ENCODE data around the gene MRPL37.

Gene MRPL37

GRCh38 chr1:54199765-54200518 is at the start of gene MRPL37, which contains the start of gene CYB5RL:
Gene MRPL37 (plus strand): TSS chr1:54200167. CDS start chr1:54200244, 77 bp downstream.
Gene CYB5RL (minus strand): TSS chr1:54200030. CDS start chr1:54195616, 4,414 bp downstream.
- Histone ChIP-seq H3K4me1 (ENCODE audit: control insufficient read depth, low read depth, low read length) (peaks cover 6% of the 10 kb centered on the region), H3K27ac (ENCODE audit: low read length) (no peak within 1 kb of the TSS), H3K36me3 (ENCODE audit: control insufficient read depth, low read depth, low read length) (peaks cover 16% of the 10 kb centered on the region), H3K4me3 (ENCODE audit: low read length) (peak within 1 kb of the TSS; percentile 95), H3K27me3 (ENCODE audit: control insufficient read depth, insufficient read depth, low read length) (peaks cover 6% of the 10 kb centered on the region), H3K9ac (ENCODE audit: low read length) (peak within 1 kb of the TSS; percentile 94), H3K9me3 (ENCODE audit: control insufficient read depth, low read depth, low read length) (no peaks in the 10 kb centered on the region)

GRCh38 chr1:54151013-54151412 is 49.0 kb upstream of the MRPL37 start:
- H3K4me3 ChIP-seq (ENCODE audit: low read length): no peak overlapping the region
- H3K36me3 ChIP-seq (ENCODE audit: control insufficient read depth, low read depth, low read length): no peaks in the 10 kb centered on the region
- H3K4me1 ChIP-seq (ENCODE audit: control insufficient read depth, low read depth, low read length): peaks cover 10% of the 10 kb centered on the region
- no peak overlapping the region for H3K27ac ChIP-seq (ENCODE audit: low read length)
- no peaks in the 10 kb centered on the region for H3K9me3 ChIP-seq (ENCODE audit: control insufficient read depth, low read depth, low read length)
- H3K27me3 ChIP-seq (ENCODE audit: control insufficient read depth, insufficient read depth, low read length): no peaks in the 10 kb centered on the region
- H3K9ac ChIP-seq (ENCODE audit: low read length): no peak overlapping the region

DNA sequence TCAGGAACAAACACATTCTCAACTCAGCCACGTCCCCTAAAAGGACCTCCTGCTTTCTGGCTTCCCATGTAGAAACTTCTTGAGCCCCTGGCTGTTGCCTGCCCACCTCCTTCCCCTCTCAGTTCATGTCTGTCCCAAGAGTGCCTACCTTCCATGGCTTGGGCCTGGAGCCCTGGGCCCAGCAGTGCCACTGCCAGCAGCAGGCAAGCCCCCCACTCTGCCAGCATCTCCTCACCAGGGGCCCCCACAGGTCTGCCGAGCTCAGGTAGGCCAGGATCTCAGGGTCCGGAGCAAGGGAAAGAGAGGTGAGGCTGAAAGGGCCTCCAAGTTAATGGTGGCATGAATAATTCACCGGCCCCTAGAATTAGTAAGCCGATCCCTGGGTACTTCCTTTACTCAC is 47.3 kb upstream of the MRPL37 start, which contains the start of gene CDCP2:
Gene CDCP2 (minus strand): TSS at position 305 of the 400 bp plus-strand sequence. CDS start 78 bp downstream, at position 227.
- H3K9ac ChIP-seq (ENCODE audit: low read length): no peak within 1 kb of the TSS
- H3K36me3 ChIP-seq (ENCODE audit: control insufficient read depth, low read depth, low read length): no peaks in the 10 kb centered on the region
- no peaks in the 10 kb centered on the region for H3K27me3 ChIP-seq (ENCODE audit: control insufficient read depth, insufficient read depth, low read length)
- H3K4me3 ChIP-seq (ENCODE audit: low read length): no peak within 1 kb of the TSS
- peaks cover 10% of the 10 kb centered on the region for H3K4me1 ChIP-seq (ENCODE audit: control insufficient read depth, low read depth, low read length)
- no peaks in the 10 kb centered on the region for H3K9me3 ChIP-seq (ENCODE audit: control insufficient read depth, low read depth, low read length)
- H3K27ac ChIP-seq (ENCODE audit: low read length): no peak within 1 kb of the TSS

GRCh38 chr1:54153535-54154439 is 46.2 kb upstream of the MRPL37 start:
- Histone ChIP-seq H3K4me1 (ENCODE audit: control insufficient read depth, low read depth, low read length) (peaks cover 10% of the 10 kb centered on the region), H3K4me3 (ENCODE audit: low read length) (no peak overlapping the region), H3K27me3 (ENCODE audit: control insufficient read depth, insufficient read depth, low read length) (no peaks in the 10 kb centered on the region), H3K27ac (ENCODE audit: low read length) (no peak overlapping the region), H3K36me3 (ENCODE audit: control insufficient read depth, low read depth, low read length) (no peaks in the 10 kb centered on the region), H3K9ac (ENCODE audit: low read length) (no peak overlapping the region), H3K9me3 (ENCODE audit: control insufficient read depth, low read depth, low read length) (no peaks in the 10 kb centered on the region)

DNA sequence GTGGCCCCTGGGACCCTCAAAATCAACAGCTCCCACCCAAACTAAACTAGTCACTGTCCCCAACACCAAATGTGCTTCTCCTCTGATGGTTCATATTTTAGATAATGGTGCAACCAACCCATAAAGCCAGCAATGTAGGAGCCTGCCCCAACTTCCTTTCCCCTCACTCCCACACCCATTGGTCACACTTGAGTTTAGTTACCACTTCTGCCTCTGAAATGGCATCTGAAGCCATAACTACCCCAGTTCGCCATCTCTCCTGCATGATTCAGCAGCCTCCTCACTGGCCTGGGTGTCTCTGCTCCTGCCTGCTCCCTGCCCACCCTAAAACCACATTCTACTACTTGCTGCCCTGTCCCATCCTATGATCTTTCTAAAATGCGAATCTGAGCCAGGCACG is 43.8 kb upstream of the MRPL37 start:
- H3K27ac ChIP-seq (ENCODE audit: low read length): no peak overlapping the region
- H3K4me1 ChIP-seq (ENCODE audit: control insufficient read depth, low read depth, low read length): peaks cover 10% of the 10 kb centered on the region
- H3K4me3 ChIP-seq (ENCODE audit: low read length): no peak overlapping the region
- no peaks in the 10 kb centered on the region for H3K9me3 ChIP-seq (ENCODE audit: control insufficient read depth, low read depth, low read length)
- H3K36me3 ChIP-seq (ENCODE audit: control insufficient read depth, low read depth, low read length): no peaks in the 10 kb centered on the region
- H3K27me3 ChIP-seq (ENCODE audit: control insufficient read depth, insufficient read depth, low read length): no peaks in the 10 kb centered on the region
- H3K9ac ChIP-seq (ENCODE audit: low read length): no peak overlapping the region

DNA sequence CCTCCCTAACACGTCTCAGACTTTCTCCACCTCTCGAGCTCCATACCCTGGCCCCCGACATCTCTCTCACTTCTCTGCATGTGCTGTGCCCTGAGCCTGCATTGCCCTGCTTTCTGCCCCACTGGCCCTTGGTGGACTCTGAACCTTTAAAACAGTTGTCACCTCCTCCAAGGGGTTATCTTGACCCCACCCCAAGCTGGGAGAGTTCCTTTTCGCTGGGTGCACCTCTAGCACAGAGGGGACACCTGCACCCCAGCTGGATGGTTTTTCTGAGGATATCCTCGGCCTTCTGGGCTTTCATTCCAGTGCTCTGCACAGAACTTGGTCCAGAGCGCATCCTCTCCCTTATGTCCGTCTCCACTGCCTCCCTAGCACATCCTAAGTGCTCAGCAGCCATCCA is 43.0 kb upstream of the MRPL37 start:
- H3K4me3 ChIP-seq (ENCODE audit: low read length): no peak overlapping the region

DNA sequence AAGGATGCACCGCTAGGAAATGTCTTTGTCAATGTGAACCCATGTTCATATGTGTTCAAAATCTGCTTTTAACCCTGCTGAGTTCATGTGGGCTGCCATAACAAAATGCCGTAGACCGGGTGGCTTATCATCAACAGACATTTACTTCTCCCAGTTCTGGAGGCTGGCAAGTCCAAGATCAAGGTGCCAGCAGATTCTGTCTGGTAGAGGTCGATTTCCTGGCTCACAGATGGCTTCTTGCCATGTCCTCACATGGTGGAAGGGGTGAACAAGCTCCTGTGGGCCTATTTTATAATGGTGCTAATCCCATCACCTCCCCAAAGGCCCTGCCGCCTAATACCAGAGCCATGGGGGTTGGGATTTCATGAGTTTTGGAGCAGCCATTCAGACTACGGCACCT is 42.6 kb upstream of the MRPL37 start:
- Histone ChIP-seq H3K36me3 (ENCODE audit: control insufficient read depth, low read depth, low read length) (no peaks in the 10 kb centered on the region), H3K4me1 (ENCODE audit: control insufficient read depth, low read depth, low read length) (peaks cover 10% of the 10 kb centered on the region), H3K27ac (ENCODE audit: low read length) (no peak overlapping the region), H3K4me3 (ENCODE audit: low read length) (no peak overlapping the region), H3K9ac (ENCODE audit: low read length) (no peak overlapping the region), H3K27me3 (ENCODE audit: control insufficient read depth, insufficient read depth, low read length) (no peaks in the 10 kb centered on the region), H3K9me3 (ENCODE audit: control insufficient read depth, low read depth, low read length) (no peaks in the 10 kb centered on the region)

More for the DNA sequence above, 43.0 kb upstream of the MRPL37 start:
- H3K27me3 ChIP-seq (ENCODE audit: control insufficient read depth, insufficient read depth, low read length): no peaks in the 10 kb centered on the region
- H3K9ac ChIP-seq (ENCODE audit: low read length): no peak overlapping the region
- H3K27ac ChIP-seq (ENCODE audit: low read length): no peak overlapping the region
- H3K9me3 ChIP-seq (ENCODE audit: control insufficient read depth, low read depth, low read length): no peaks in the 10 kb centered on the region
- H3K36me3 ChIP-seq (ENCODE audit: control insufficient read depth, low read depth, low read length): no peaks in the 10 kb centered on the region
- peaks cover 10% of the 10 kb centered on the region for H3K4me1 ChIP-seq (ENCODE audit: control insufficient read depth, low read depth, low read length)

GRCh38 chr1:54158071-54158470 is 41.9 kb upstream of the MRPL37 start:
- Histone ChIP-seq H3K36me3 (ENCODE audit: control insufficient read depth, low read depth, low read length) (no peaks in the 10 kb centered on the region), H3K9me3 (ENCODE audit: control insufficient read depth, low read depth, low read length) (no peaks in the 10 kb centered on the region), H3K4me1 (ENCODE audit: control insufficient read depth, low read depth, low read length) (peaks cover 10% of the 10 kb centered on the region), H3K9ac (ENCODE audit: low read length) (no peak overlapping the region), H3K4me3 (ENCODE audit: low read length) (no peak overlapping the region), H3K27ac (ENCODE audit: low read length) (no peak overlapping the region), H3K27me3 (ENCODE audit: control insufficient read depth, insufficient read depth, low read length) (no peaks in the 10 kb centered on the region)

- H3K36me3 ChIP-seq (ENCODE audit: control insufficient read depth, low read depth, low read length): no peaks in the 10 kb centered on the region
- H3K9me3 ChIP-seq (ENCODE audit: control insufficient read depth, low read depth, low read length): no peaks in the 10 kb centered on the region
- no peak overlapping the region for H3K27ac ChIP-seq (ENCODE audit: low read length)
- no peaks in the 10 kb centered on the region for H3K4me1 ChIP-seq (ENCODE audit: control insufficient read depth, low read depth, low read length)
- H3K9ac ChIP-seq (ENCODE audit: low read length): no peak overlapping the region
- H3K4me3 ChIP-seq (ENCODE audit: low read length): no peak overlapping the region
- no peaks in the 10 kb centered on the region for H3K27me3 ChIP-seq (ENCODE audit: control insufficient read depth, insufficient read depth, low read length)
These were observed 40.1 kb upstream of the MRPL37 start for GRCh38 chr1:54159733-54160316.

DNA sequence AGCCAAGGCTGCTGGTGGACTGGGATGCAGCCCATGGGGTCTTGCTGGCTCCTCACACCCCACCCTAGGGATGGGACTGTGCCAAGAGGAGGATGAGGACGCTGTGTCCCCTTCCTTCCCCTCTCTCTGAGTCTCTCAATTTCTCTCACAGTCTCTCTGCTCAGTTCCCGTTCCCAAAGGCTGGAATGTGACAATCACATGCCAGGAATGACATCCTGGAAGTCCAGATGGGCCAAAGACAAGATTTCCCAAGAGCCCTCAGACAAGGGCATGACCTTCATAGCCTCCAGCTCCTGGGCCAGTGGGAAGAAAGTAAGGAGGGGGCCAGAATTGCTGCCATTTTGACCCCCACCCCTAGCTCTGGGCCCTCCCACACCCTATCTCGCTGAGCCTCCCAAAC is 39.6 kb upstream of the MRPL37 start:
- H3K27ac ChIP-seq (ENCODE audit: low read length): no peak overlapping the region
- H3K27me3 ChIP-seq (ENCODE audit: control insufficient read depth, insufficient read depth, low read length): no peaks in the 10 kb centered on the region
- no peak overlapping the region for H3K4me3 ChIP-seq (ENCODE audit: low read length)
- H3K36me3 ChIP-seq (ENCODE audit: control insufficient read depth, low read depth, low read length): no peaks in the 10 kb centered on the region
- H3K9ac ChIP-seq (ENCODE audit: low read length): no peak overlapping the region
- H3K4me1 ChIP-seq (ENCODE audit: control insufficient read depth, low read depth, low read length): no peaks in the 10 kb centered on the region
- no peaks in the 10 kb centered on the region for H3K9me3 ChIP-seq (ENCODE audit: control insufficient read depth, low read depth, low read length)

DNA sequence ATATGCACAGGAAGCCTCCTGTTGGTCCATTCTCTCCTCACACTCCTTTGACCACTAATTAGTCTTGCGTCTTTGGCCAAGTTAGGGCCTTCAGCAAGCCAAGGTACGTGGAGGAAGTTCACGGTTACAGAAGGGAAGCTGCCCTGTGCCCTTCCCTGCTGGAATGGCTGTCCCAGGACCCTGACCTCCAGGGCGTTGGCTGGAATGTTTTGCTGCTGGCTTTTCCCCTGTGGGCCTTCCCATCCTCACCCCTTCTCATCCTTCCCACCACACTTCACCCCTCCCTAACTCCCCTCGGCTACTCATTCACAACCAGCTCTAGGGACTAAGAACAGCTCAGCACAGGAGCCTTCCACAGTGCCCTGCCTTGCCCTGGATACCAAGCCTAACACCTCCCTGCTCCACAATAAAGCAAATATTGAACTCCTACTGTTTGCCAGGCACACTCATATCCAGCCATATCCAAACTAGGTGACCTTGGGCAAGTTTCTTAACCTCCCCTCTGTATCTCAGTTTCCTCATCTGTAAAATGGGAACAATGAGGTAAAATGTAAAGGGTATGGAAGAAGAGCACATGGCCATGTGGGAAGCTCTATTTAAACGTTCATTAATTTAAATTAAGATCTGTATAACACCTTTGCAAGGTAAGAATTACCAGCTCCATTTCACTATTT is 38.3 kb upstream of the MRPL37 start:
- no peaks in the 10 kb centered on the region for H3K9me3 ChIP-seq (ENCODE audit: control insufficient read depth, low read depth, low read length)
- no peaks in the 10 kb centered on the region for H3K27me3 ChIP-seq (ENCODE audit: control insufficient read depth, insufficient read depth, low read length)
- no peak overlapping the region for H3K27ac ChIP-seq (ENCODE audit: low read length)
- H3K4me1 ChIP-seq (ENCODE audit: control insufficient read depth, low read depth, low read length): no peaks in the 10 kb centered on the region
- no peak overlapping the region for H3K9ac ChIP-seq (ENCODE audit: low read length)
- no peaks in the 10 kb centered on the region for H3K36me3 ChIP-seq (ENCODE audit: control insufficient read depth, low read depth, low read length)
- no peak overlapping the region for H3K4me3 ChIP-seq (ENCODE audit: low read length)
